ENCODE measurements around the gene ELP1.

DNA sequence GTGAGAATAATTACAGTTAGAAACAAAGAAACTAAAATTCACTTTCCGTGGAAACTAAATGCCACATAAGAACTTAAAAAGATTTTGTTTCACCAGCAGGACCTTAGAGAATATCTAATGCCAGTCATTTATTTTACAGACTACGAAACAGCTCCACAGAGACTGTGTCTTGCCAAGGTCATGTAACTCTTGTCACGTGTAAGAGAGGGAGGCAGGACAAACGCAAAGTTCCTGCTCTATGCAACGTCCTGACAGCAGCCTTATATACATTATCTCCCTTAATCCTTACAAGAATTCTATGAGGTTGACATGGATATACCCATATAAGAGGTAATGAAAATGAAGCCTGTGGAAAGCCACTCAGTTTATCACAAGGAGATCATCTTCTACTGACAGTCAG is 40.0 kb upstream of the ELP1 start:
- TF ChIP-seq, protein P1, sequence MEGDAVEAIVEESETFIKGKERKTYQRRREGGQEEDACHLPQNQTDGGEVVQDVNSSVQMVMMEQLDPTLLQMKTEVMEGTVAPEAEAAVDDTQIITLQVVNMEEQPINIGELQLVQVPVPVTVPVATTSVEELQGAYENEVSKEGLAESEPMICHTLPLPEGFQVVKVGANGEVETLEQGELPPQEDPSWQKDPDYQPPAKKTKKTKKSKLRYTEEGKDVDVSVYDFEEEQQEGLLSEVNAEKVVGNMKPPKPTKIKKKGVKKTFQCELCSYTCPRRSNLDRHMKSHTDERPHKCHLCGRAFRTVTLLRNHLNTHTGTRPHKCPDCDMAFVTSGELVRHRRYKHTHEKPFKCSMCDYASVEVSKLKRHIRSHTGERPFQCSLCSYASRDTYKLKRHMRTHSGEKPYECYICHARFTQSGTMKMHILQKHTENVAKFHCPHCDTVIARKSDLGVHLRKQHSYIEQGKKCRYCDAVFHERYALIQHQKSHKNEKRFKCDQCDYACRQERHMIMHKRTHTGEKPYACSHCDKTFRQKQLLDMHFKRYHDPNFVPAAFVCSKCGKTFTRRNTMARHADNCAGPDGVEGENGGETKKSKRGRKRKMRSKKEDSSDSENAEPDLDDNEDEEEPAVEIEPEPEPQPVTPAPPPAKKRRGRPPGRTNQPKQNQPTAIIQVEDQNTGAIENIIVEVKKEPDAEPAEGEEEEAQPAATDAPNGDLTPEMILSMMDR (IDR thresholded peaks at IDR 0.05; ENCODE audit: low read length): no peak
- TF ChIP-seq EZH2phosphoT487 (IDR thresholded peaks at IDR 0.05; ENCODE audit: low read length) (no peak), EZH2 (optimal IDR thresholded peaks at IDR 0.05; ENCODE audit: low read depth, low read length) (no peak)
